T-helper 2 cell (primary cell): ENCODE results near the gene ARHGEF19.
"Not testable (repeated sequence)": the region's sequence is repeated elsewhere in the genome, so short reads cannot be mapped to it uniquely, and the experiment has no call there.

Experiments
- DNase-seq, 5 experiments: peaks; one replicate each; pipeline versions ENCODE4 v3.0.0 to v3.0.0-alpha.2; 2012 to 2022
- total RNA-seq, 2 donors: gene quantifications; one replicate each; lab custom pipeline; 2026; lab: John Stamatoyannopoulos, UW

Gene ARHGEF19
- 10.6 to 11.0 reads per million in 2 donors for total RNA-seq

GRCh38 chr1:16212251-16212961 lies at the start of gene ARHGEF19:
TSS of gene ARHGEF19 (minus strand) at chr1:16212652. CDS start at chr1:16209054, 3,598 bp downstream.
- DNase-seq: no peak

GRCh38 chr1:16262067-16262466 lies 49.6 kb upstream of the ARHGEF19 start:
- no peak for DNase-seq

- no peak for DNase-seq
These were observed 48.4 kb upstream of the ARHGEF19 start for GRCh38 chr1:16260814-16261213.

GRCh38 chr1:16258591-16259135 lies 46.2 kb upstream of the ARHGEF19 start:
- DNase-seq: no peak

- no peak for DNase-seq
These were observed 45.5 kb upstream of the ARHGEF19 start for GRCh38 chr1:16257968-16258367.

GRCh38 chr1:16257556-16257955 lies 45.1 kb upstream of the ARHGEF19 start:
- not testable (repeated sequence) for DNase-seq

- DNase-seq: no peak
These were observed 44.0 kb upstream of the ARHGEF19 start for GRCh38 chr1:16256478-16256877.

- no peak for DNase-seq
These were observed 41.9 kb upstream of the ARHGEF19 start for GRCh38 chr1:16254263-16254928.

- no peak for DNase-seq
These were observed 41.0 kb upstream of the ARHGEF19 start for GRCh38 chr1:16253332-16253922.

GRCh38 chr1:16252912-16253311 lies 40.5 kb upstream of the ARHGEF19 start:
- DNase-seq: no peak

GRCh38 chr1:16251381-16251780 lies 38.9 kb upstream of the ARHGEF19 start:
- no peak for DNase-seq

- no peak for DNase-seq
These were observed 38.2 kb upstream of the ARHGEF19 start for GRCh38 chr1:16250524-16251251.

GRCh38 chr1:16249596-16250241 lies 37.3 kb upstream of the ARHGEF19 start:
- DNase-seq: no peak

- DNase-seq: no peak
These were observed 36.4 kb upstream of the ARHGEF19 start for GRCh38 chr1:16248603-16249516.

GRCh38 chr1:16248007-16248436 lies 35.6 kb upstream of the ARHGEF19 start:
- no peak for DNase-seq

- no peak for DNase-seq
These were observed 35.0 kb upstream of the ARHGEF19 start for GRCh38 chr1:16247441-16247840.

GRCh38 chr1:16246961-16247360 lies 34.5 kb upstream of the ARHGEF19 start:
- DNase-seq: no peak

GRCh38 chr1:16246239-16246638 lies 33.8 kb upstream of the ARHGEF19 start:
- DNase-seq: not testable (repeated sequence)

- no peak for DNase-seq
These were observed 33.2 kb upstream of the ARHGEF19 start for GRCh38 chr1:16245476-16246196.

- DNase-seq: no peak
These were observed 32.3 kb upstream of the ARHGEF19 start for GRCh38 chr1:16244650-16245285.
